GM12878 (cell line): Measurements from ENCODE around the gene MAML2. TPM values are rescaled to one million over a fixed set of nuclear protein-coding genes. Genes with fewer than 3 reads are reported as not detected.

Source experiments
- ATAC-seq: fragments of 200-7000 bp; cut with Tn5 transposase; 3 replicates; pipeline ENCODE4 v1.9.1; 2020; ENCODE audit warnings: mild to moderate bottlenecking, moderate library complexity
- BruUV-seq: library from RNA; stranded (reverse); fragments of 400-500 nt; replicated peaks from 2 replicates; lab custom pipeline; 2021; lab: Mats Ljungman, UMichigan
- CTCF ChIA-PET: fragments of 300-600 bp; sonication (Branson Sonifier 250); formaldehyde crosslinking; extraction: SDS; loops from one replicate; lab custom pipeline; 2021; ENCODE audit warnings: inconsistent platforms; lab: Yijun Ruan, JAX
- POLR2A ChIA-PET: fragments of 350-600 bp; formaldehyde crosslinking; extraction: SDS; loops from one replicate; lab custom pipeline; 2021; ENCODE audit warnings: inconsistent platforms; lab: Charles Lee
- RAD21 ChIA-PET: fragments of 300-600 bp; sonication (Branson Sonifier 250); formaldehyde crosslinking; loops from one replicate; lab custom pipeline; 2023; ENCODE audit warnings: antibody characterized with exemption; ENCODE audit not compliant: unreplicated experiment; lab: Charles Lee
- SMC1A ChIA-PET: fragments of 300-600 bp; sonication (Branson Sonifier 250); formaldehyde crosslinking; loops from one replicate; lab custom pipeline; 2023; ENCODE audit not compliant: unreplicated experiment, uncharacterized antibody; lab: Charles Lee
- DNase-seq: peaks from one replicate; pipeline ENCODE4 v3.0.0-alpha.2; 2011; ENCODE audit warnings: low read depth, low spot score
- FAIRE-seq: peaks from 3 replicates; lab custom pipeline; 2011; peaks lifted over from hg19 to GRCh38; lab: Jason Lieb, UNC
- H2AFZ ChIP-seq: 2 replicates; pipeline ENCODE4 v1.6.0; 2011; ENCODE audit warnings: low read depth, low read length, control low read depth; ENCODE audit not compliant: control insufficient read depth
- H3K27ac ChIP-seq: 2 replicates; pipeline ENCODE4 v1.5.1; 2011; ENCODE audit warnings: control low read depth; ENCODE audit not compliant: control insufficient read depth, insufficient read depth
- H3K27me3 ChIP-seq, 2 experiments: replicated peaks in 1 of 2; 2 replicates each; pipeline versions ENCODE4 v1.6.0 to v1.6.1; 2011; ENCODE audit warnings: low read length in 1 of 2; ENCODE audit not compliant: control insufficient read depth in 2 of 2, insufficient read depth in 2 of 2
- H3K36me3 ChIP-seq, 2 experiments: 2 replicates each; pipeline ENCODE4 v1.5.1; 2011; ENCODE audit warnings: low read length in 1 of 2; ENCODE audit not compliant: control insufficient read depth in 2 of 2, insufficient read depth in 2 of 2
- H3K4me1 ChIP-seq: 2 replicates; pipeline ENCODE4 v1.6.1; 2011; ENCODE audit warnings: mild to moderate bottlenecking, low read length, moderate library complexity, mixed read lengths; ENCODE audit not compliant: control insufficient read depth, insufficient read depth
- H3K4me2 ChIP-seq: 2 replicates; pipeline ENCODE4 v1.6.0; 2011; ENCODE audit warnings: control low read depth; ENCODE audit not compliant: control insufficient read depth, insufficient read depth
- H3K4me3 ChIP-seq: fragments of 200-600 bp; sonication (generic); 2 replicates; pipeline ENCODE4 v1.5.1; 2016
- H3K79me2 ChIP-seq: 2 replicates; pipeline ENCODE4 v1.6.0; 2011; ENCODE audit warnings: low read length; ENCODE audit not compliant: control insufficient read depth, insufficient read depth
- H3K9ac ChIP-seq: 2 replicates; pipeline ENCODE4 v1.8.0; 2011; ENCODE audit warnings: low read length, control low read depth, mixed read lengths; ENCODE audit not compliant: control insufficient read depth, insufficient read depth
- H3K9me3 ChIP-seq: replicated peaks from 3 replicates; pipeline ENCODE4 v1.5.1; 2011; ENCODE audit warnings: mild to moderate bottlenecking, low read length; ENCODE audit not compliant: control insufficient read depth, insufficient read depth
- H4K20me1 ChIP-seq: 2 replicates; pipeline ENCODE4 v1.6.0; 2011; ENCODE audit not compliant: control insufficient read depth, insufficient read depth
- CHD1 ChIP-seq: IDR thresholded peaks from 2 replicates; pipeline ENCODE4 v1.6.1; 2012; ENCODE audit warnings: low read depth, low read length, improper control_type of control experiment
- GATAD2B ChIP-seq: fragments of 450-650 bp; conservative IDR thresholded peaks from 2 replicates; pipeline ENCODE4 v1.6.1; 2017; ENCODE audit warnings: low read depth, mild to moderate bottlenecking, moderate library complexity
- JUNB ChIP-seq: IDR thresholded peaks from 2 replicates; pipeline ENCODE4 v1.6.1; 2016; ENCODE audit warnings: antibody characterized with exemption, mild to moderate bottlenecking
- POLR2AphosphoS5 ChIP-seq: IDR thresholded peaks from 2 replicates; pipeline ENCODE4 v1.6.1; 2011; ENCODE audit warnings: mild to moderate bottlenecking, low read length, inconsistent platforms
- SRF ChIP-seq, 2 experiments: IDR thresholded peaks; 2 replicates each; pipeline ENCODE4 v1.6.1; 2011; ENCODE audit warnings: low read depth in 2 of 2, low read length in 2 of 2, mild to moderate bottlenecking in 1 of 2, moderate library complexity in 1 of 2
- TBL1XR1 ChIP-seq: IDR thresholded peaks from 2 replicates; pipeline ENCODE4 v1.6.1; 2012; ENCODE audit warnings: low read depth, low read length, improper control_type of control experiment
- YBX1 ChIP-seq: fragments of 450-650 bp; IDR thresholded peaks from 2 replicates; pipeline ENCODE4 v1.6.1; 2016; ENCODE audit warnings: antibody characterized with exemption
- WGBS: methylation state at CpG from one replicate; pipeline ENCODE4 v1.1.6; 2016; ENCODE audit warnings: low lambda C conversion rate; ENCODE audit not compliant: insufficient replicate concordance, insufficient coverage; ENCODE audit errors: missing lambda C conversion rate; 5-methylcytosine and 5-hydroxymethylcytosine counted together
- in situ Hi-C: fragments of 300-500 bp; cut with MboI; formaldehyde crosslinking; loops from 9 replicates; pipeline ENCODE4 v1.14.3; 2018; ENCODE audit warnings: mixed read lengths
- intact Hi-C: fragments of 100-400 bp; cut with micrococcal nuclease; formaldehyde crosslinking; loops from one replicate; pipeline ENCODE4 v1.14.2; 2022; ENCODE audit not compliant: unreplicated experiment
- polyA plus RNA-seq, 11 experiments: library from polyadenylated mRNA; depleted of rRNA in 4 of 11; unstranded in 6 of 11; stranded (reverse) in 5 of 11; fragments of >200 nt; fragmentation: Nextera tagmentation in 4 of 11; fragmentation: Illumina TruSeq in 1 of 11; extraction: Ambion mirVana in 4 of 11; extraction: Trizol in 1 of 11; gene quantifications; 1 replicate in 1 of 11; 2 replicates in 10 of 11; pipeline versions ENCODE4 v1.2.1 to v1.2.3, GENCODE V29; 2011 to 2016; ENCODE audit warnings: inconsistent platforms in 2 of 11, missing spikeins in 2 of 11, low read depth in 1 of 11
- total RNA-seq, 4 experiments: library from RNA; depleted of rRNA in 3 of 4; stranded (reverse); fragments of >200 nt in 3 of 4; fragmentation: Illumina TruSeq in 1 of 4; extraction: Trizol in 1 of 4; gene quantifications; 2 replicates each; pipeline versions ENCODE4 v1.2.1 to v1.2.3, GENCODE V29; 2013 to 2021
- TF ChIP-seq, protein P1 (sequence below): fragments of 450-650 bp; formaldehyde crosslinking; IDR thresholded peaks from 2 replicates; pipeline ENCODE4 v1.5.0; 2022; ENCODE audit warnings: mild to moderate bottlenecking, missing genetic modification characterization

Gene MAML2
- total and polyA plus RNA-seq, 10 of the 15 experiments (the other 5 are each of a cell fraction or from before 2014, with no cell fraction given), result 2.5 to 15.1 (median 12.0) TPM

- WGBS, result 84% methylated on average over 6 of the region's 6 CpGs
- H3K36me3 ChIP-seq, result no peaks in the 10 kb centered on the region; a peak in 1 of 4 replicates
- BruUV-seq, result no TSS peak
- TF ChIP-seq JUNB, result 0 out of 2 replicates have a peak, but pooled peaks have one; percentile 5
- no peak for TF ChIP-seq SRF (IDR thresholded peaks at IDR 0.05; ENCODE audit: low read depth in 2 of 2, low read length in 2 of 2)
- TF ChIP-seq, all 136 proteins: peak for 1
- intact Hi-C loops, result no loop called here
- H3K4me1 ChIP-seq, result peaks cover 36% of the 10 kb centered on the region
- H3K4me2 ChIP-seq, result no peak overlapping the region
- no peaks in the 10 kb centered on the region for H3K27me3 ChIP-seq
- H3K79me2 ChIP-seq, result peaks cover 45% of the 10 kb centered on the region
- SMC1A ChIA-PET, result interaction anchor here (0.9 to 5.1 kb wide), 15 partner anchors 9 to 75 kb away, joined by 3 to 64 read pairs (median 5); partner anchors contain the start of gene MAML2
- H3K9ac ChIP-seq, result no peak overlapping the region
- no peaks in the 10 kb centered on the region; the same call in 2 of the 3 replicates for H3K9me3 ChIP-seq
- peak; percentile 61 for ATAC-seq
- H4K20me1 ChIP-seq, result no peaks in the 10 kb centered on the region
- in situ Hi-C loops, result no loop called here
- no peak overlapping the region for H2AFZ ChIP-seq
- RAD21 ChIA-PET, result interaction anchor here (0.5 to 4.9 kb wide), 7 partner anchors 11 to 65 kb away, joined by 3 to 27 read pairs (median 3); partner anchors contain the start of gene MAML2
- CTCF ChIA-PET, result interaction anchor here (0.9 to 6.1 kb wide), 5 partner anchors 9 to 65 kb away, joined by 3 to 39 read pairs (median 3); partner anchors contain the start of gene MAML2
- peak overlapping the region; percentile 42; the same call in 1 of the 2 replicates for H3K27ac ChIP-seq
- DNase-seq, result no peak
- POLR2A ChIA-PET, result interaction anchor here (0.6 to 2.8 kb wide), 6 partner anchors 9 to 79 kb away, joined by 3 to 13 read pairs (median 5); no protein-coding TSS in a partner anchor
- no peak overlapping the region for H3K4me3 ChIP-seq
- FAIRE-seq, result peak; percentile 35
Observed at GRCh38 chr11:96278039-96278897, 64.7 kb downstream of the MAML2 start.

DNA sequence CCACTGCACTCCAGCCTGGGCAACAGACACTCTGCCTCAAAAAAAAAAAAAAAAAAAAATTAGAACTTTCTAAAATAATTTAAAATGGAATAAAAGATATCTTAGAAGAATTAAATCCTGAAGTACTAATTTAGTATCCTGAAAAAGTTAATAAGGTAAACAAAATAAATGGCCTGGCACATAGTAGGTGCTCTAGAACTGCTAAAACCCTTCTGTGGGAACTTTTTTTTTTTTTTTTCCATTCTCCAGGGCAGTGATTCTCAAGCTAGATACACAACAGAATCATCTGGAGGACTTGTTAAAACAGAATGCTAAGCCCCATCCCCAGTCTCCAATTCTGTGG is 65.3 kb downstream of the MAML2 start:
- RAD21 ChIA-PET, result interaction anchor here (0.7 to 4.9 kb wide), 5 partner anchors 10 to 65 kb away, joined by 3 to 27 read pairs (median 4); partner anchors contain the start of gene MAML2
- Histone ChIP-seq H3K79me2 (peaks cover 46% of the 10 kb centered on the region), H4K20me1 (no peaks in the 10 kb centered on the region), H3K9ac (no peak overlapping the region), H3K27me3 (no peaks in the 10 kb centered on the region), H3K36me3 (no peaks in the 10 kb centered on the region; a peak in 1 of 4 replicates), H3K4me2 (no peak overlapping the region), H3K4me3 (no peak overlapping the region), H3K9me3 (peaks cover 3% of the 10 kb centered on the region), H3K27ac (no peak overlapping the region), H3K4me1 (peaks cover 37% of the 10 kb centered on the region), H2AFZ (no peak overlapping the region)
- in situ Hi-C loops, result no loop called here
- SMC1A ChIA-PET, result interaction anchor here (0.9 to 5.1 kb wide), 8 partner anchors 10 to 76 kb away, joined by 3 to 64 read pairs (median 6); partner anchors contain the start of gene MAML2
- FAIRE-seq, result no peak
- DNase-seq, result no peak
- BruUV-seq, result no TSS peak
- CTCF ChIA-PET, result interaction anchor here (1.0 to 6.1 kb wide), 4 partner anchors 10 to 62 kb away, joined by 3 to 39 read pairs (median 4); no protein-coding TSS in a partner anchor
- POLR2A ChIA-PET, result interaction anchor here (0.9 to 2.8 kb wide), 6 partner anchors 9 to 64 kb away, joined by 3 to 13 read pairs (median 4); no protein-coding TSS in a partner anchor
- intact Hi-C loops, result no loop called here
- no peak for ATAC-seq
- TF ChIP-seq YBX1 (no peak), POLR2AphosphoS5 (no peak), CHD1 (no peak), GATAD2B (no peak), TBL1XR1 (no peak)
- TF ChIP-seq, protein P1, sequence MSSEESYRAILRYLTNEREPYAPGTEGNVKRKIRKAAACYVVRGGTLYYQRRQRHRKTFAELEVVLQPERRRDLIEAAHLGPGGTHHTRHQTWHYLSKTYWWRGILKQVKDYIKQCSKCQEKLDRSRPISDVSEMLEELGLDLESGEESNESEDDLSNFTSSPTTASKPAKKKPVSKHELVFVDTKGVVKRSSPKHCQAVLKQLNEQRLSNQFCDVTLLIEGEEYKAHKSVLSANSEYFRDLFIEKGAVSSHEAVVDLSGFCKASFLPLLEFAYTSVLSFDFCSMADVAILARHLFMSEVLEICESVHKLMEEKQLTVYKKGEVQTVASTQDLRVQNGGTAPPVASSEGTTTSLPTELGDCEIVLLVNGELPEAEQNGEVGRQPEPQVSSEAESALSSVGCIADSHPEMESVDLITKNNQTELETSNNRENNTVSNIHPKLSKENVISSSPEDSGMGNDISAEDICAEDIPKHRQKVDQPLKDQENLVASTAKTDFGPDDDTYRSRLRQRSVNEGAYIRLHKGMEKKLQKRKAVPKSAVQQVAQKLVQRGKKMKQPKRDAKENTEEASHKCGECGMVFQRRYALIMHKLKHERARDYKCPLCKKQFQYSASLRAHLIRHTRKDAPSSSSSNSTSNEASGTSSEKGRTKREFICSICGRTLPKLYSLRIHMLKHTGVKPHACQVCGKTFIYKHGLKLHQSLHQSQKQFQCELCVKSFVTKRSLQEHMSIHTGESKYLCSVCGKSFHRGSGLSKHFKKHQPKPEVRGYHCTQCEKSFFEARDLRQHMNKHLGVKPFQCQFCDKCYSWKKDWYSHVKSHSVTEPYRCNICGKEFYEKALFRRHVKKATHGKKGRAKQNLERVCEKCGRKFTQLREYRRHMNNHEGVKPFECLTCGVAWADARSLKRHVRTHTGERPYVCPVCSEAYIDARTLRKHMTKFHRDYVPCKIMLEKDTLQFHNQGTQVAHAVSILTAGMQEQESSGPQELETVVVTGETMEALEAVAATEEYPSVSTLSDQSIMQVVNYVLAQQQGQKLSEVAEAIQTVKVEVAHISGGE (CRISPR knock-in tag), result no peak
